ENCODE results near the gene GJD4.

Gene GJD4

DNA sequence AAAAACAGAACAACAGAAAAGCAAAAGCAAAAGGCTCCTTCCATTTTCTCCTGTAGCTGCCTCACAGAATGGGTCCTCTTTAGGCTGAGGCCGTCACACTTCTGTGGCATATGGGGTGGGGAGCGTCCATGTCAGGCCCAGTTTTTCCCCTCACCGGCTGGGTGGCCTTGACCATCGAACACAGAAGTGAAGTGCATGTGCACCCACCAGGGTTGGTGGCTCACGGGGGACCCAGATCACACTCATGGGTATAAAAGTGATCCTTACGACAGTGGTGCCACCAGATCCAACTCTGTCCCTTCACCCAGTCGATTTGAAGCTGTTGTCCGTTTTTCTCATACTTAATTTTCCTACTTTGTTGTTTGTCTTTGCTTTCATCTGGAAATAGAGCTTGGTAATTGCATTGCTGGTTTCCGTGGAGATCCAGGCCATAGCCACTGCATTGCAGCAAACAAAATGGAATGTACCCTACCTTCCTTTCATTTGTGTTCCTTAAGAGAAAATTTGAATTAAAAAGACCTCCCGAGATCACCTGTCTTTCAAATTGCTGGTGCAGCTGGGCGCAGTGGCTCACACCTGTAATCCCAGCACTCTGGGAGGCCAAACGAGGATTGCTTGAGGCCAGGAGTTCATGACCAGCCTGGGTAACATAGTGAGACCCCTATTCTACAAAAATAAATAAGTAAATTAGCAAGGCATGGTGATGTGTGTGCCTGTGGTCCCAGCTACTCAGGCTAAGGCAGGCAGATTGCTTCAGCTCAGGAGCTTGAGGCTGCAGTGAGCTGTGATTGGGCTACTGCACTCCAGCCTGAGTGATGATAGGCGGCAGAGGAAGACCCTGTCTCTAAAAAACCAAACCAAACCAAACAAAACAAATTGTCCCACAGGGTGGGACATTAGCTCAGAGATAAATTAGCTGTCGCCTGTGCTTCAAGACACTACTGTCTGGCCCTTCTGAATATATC, 10.7 kb upstream of the GJD4 start:
- DNase-seq (ENCODE audit: low spot score), result no peak
- no peak for TF ChIP-seq CTCF (IDR thresholded peaks at IDR 0.05; ENCODE audit: extremely low read depth, insufficient read depth, missing control alignments)
- in situ Hi-C loops (cut with MboI; ENCODE audit: low pct_unique_long_range_greater_than_20kb, low sequenced_read_pairs, unreplicated experiment), result no loop called here

DNA sequence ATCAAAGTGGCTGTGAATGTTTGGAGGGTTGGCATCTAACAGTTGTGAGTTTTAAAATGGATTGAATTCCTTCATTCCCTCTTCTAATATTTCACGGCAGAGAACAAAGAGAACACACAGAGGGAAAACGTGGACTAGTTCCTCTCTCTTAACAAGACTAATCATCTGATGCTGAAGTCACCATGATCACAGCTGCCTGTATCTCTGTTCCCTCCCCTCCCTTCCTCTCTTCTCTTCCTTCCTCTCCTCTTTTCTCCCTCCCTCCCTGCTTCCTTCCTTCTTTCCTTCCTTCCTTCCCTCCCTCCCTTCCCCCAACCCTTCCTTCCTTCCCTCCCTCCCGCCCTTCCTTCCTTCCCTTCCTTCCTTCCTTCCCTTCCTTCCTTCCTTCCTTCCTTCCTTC, 10.0 kb upstream of the GJD4 start:
- no peak for TF ChIP-seq CTCF (IDR thresholded peaks at IDR 0.05; ENCODE audit: extremely low read depth, insufficient read depth, missing control alignments)
- in situ Hi-C loops (cut with MboI; ENCODE audit: low pct_unique_long_range_greater_than_20kb, low sequenced_read_pairs, unreplicated experiment), result no loop called here
- DNase-seq (ENCODE audit: low spot score), result no peak

DNA sequence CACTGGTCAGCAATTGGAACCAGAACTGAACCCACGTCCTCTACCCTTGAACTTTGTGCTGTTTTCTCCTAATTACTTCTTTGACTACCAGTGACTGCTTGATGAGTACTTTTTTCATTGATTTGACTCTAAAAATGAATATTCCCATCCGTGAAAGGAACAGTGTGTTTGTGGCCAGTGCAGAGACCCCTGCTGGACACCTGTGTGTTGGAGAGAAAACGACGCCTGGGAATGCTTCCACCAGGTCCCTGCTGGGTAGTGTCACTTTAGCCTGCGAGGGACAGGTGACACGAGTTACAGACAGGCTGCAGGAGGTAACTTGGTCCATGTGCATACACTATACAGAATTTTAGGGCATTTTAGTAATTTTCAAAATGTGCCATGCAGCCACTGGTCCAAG, 6.8 kb upstream of the GJD4 start:
- TF ChIP-seq CTCF (IDR thresholded peaks at IDR 0.05; ENCODE audit: extremely low read depth, insufficient read depth, missing control alignments), result peak; percentile 6
- in situ Hi-C loops (cut with MboI; ENCODE audit: low pct_unique_long_range_greater_than_20kb, low sequenced_read_pairs, unreplicated experiment), result no loop called here
- DNase-seq (ENCODE audit: low spot score), result no peak

- in situ Hi-C loops (cut with MboI; ENCODE audit: low pct_unique_long_range_greater_than_20kb, low sequenced_read_pairs, unreplicated experiment), result loop anchor here (25.0 kb wide), 1 partner anchor 488 kb away; no protein-coding TSS in a partner anchor
- no peak for DNase-seq (ENCODE audit: low spot score)
- no peak for TF ChIP-seq CTCF (IDR thresholded peaks at IDR 0.05; ENCODE audit: extremely low read depth, insufficient read depth, missing control alignments)
Measured at GRCh38 chr10:35600193-35600592, 4.9 kb upstream of the GJD4 start.

GRCh38 chr10:35606430-35606829, 1.3 kb downstream of the GJD4 start:
- in situ Hi-C loops (cut with MboI; ENCODE audit: low pct_unique_long_range_greater_than_20kb, low sequenced_read_pairs, unreplicated experiment), result loop anchor here (25.0 kb wide), 1 partner anchor 494 kb away; no protein-coding TSS in a partner anchor
- DNase-seq (ENCODE audit: low spot score), result no peak
- no peak for TF ChIP-seq CTCF (IDR thresholded peaks at IDR 0.05; ENCODE audit: extremely low read depth, insufficient read depth, missing control alignments)

DNA sequence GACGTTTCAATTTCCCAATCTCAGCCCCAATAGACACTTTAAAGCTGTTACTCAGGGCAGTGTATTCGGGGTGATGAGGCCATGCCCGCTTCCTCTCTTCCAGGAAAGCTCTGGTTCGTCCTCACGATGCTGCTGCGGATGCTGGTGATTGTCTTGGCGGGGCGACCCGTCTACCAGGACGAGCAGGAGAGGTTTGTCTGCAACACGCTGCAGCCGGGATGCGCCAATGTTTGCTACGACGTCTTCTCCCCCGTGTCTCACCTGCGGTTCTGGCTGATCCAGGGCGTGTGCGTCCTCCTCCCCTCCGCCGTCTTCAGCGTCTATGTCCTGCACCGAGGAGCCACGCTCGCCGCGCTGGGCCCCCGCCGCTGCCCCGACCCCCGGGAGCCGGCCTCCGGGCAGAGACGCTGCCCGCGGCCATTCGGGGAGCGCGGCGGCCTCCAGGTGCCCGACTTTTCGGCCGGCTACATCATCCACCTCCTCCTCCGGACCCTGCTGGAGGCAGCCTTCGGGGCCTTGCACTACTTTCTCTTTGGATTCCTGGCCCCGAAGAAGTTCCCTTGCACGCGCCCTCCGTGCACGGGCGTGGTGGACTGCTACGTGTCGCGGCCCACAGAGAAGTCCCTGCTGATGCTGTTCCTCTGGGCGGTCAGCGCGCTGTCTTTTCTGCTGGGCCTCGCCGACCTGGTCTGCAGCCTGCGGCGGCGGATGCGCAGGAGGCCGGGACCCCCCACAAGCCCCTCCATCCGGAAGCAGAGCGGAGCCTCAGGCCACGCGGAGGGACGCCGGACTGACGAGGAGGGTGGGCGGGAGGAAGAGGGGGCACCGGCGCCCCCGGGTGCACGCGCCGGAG, 2.6 kb downstream of the GJD4 start:
- in situ Hi-C loops (cut with MboI; ENCODE audit: low pct_unique_long_range_greater_than_20kb, low sequenced_read_pairs, unreplicated experiment), result loop anchor here (25.0 kb wide), 1 partner anchor 495 kb away; no protein-coding TSS in a partner anchor
- TF ChIP-seq CTCF (IDR thresholded peaks at IDR 0.05; ENCODE audit: extremely low read depth, insufficient read depth, missing control alignments), result no peak
- peak; percentile 27 for DNase-seq (ENCODE audit: low spot score)

All from GM13977 (cell line).